AG04450 (cell line): Measurements from ENCODE around the gene CCDC9B. TPM values are rescaled to one million over a fixed set of nuclear protein-coding genes. Genes with fewer than 3 reads are reported as not detected.

Experiments
- CTCF ChIA-PET: fragments of 300-600, 350-600 bp; formaldehyde crosslinking; extraction: SDS; loops from one replicate; lab custom pipeline; 2022; ENCODE audit warnings: antibody characterized with exemption, inconsistent platforms; lab: Charles Lee
- POLR2A ChIA-PET: fragments of 350-600 bp; formaldehyde crosslinking; extraction: SDS; loops from one replicate; lab custom pipeline; 2021; ENCODE audit warnings: antibody characterized with exemption, inconsistent platforms; lab: Yijun Ruan, JAX
- DNase-seq: peaks from one replicate; pipeline ENCODE4 v3.0.0-alpha.2; 2011; ENCODE audit warnings: low read depth, low spot score
- H3K27ac ChIP-seq: one replicate; pipeline ENCODE4 v1.5.1; 2012; ENCODE audit warnings: low read depth, low read length, control low read depth
- H3K27me3 ChIP-seq: one replicate; pipeline ENCODE4 v1.6.0; 2012; ENCODE audit warnings: low read length; ENCODE audit not compliant: control insufficient read depth, insufficient read depth
- H3K4me3 ChIP-seq: 2 replicates; pipeline ENCODE4 v1.5.1; 2011; ENCODE audit warnings: mild to moderate bottlenecking, low read depth, low read length, control low read depth
- H3K9me3 ChIP-seq: 2 replicates; pipeline ENCODE4 v1.5.1; 2012; ENCODE audit warnings: low read length; ENCODE audit not compliant: control insufficient read depth, insufficient read depth
- polyA plus RNA-seq: library from polyadenylated mRNA; depleted of rRNA; stranded (reverse); fragments of >200 nt; gene quantifications from 2 replicates; pipeline ENCODE4 v1.2.3, GENCODE V29; 2011
- TF ChIP-seq, protein P1 (sequence below): IDR thresholded peaks from 2 replicates; pipeline ENCODE4 v1.5.1; 2011; ENCODE audit warnings: low read depth, low read length, control low read depth, inconsistent platforms

Gene CCDC9B
- polyA plus RNA-seq, 1 experiment: 5.5 TPM

DNA sequence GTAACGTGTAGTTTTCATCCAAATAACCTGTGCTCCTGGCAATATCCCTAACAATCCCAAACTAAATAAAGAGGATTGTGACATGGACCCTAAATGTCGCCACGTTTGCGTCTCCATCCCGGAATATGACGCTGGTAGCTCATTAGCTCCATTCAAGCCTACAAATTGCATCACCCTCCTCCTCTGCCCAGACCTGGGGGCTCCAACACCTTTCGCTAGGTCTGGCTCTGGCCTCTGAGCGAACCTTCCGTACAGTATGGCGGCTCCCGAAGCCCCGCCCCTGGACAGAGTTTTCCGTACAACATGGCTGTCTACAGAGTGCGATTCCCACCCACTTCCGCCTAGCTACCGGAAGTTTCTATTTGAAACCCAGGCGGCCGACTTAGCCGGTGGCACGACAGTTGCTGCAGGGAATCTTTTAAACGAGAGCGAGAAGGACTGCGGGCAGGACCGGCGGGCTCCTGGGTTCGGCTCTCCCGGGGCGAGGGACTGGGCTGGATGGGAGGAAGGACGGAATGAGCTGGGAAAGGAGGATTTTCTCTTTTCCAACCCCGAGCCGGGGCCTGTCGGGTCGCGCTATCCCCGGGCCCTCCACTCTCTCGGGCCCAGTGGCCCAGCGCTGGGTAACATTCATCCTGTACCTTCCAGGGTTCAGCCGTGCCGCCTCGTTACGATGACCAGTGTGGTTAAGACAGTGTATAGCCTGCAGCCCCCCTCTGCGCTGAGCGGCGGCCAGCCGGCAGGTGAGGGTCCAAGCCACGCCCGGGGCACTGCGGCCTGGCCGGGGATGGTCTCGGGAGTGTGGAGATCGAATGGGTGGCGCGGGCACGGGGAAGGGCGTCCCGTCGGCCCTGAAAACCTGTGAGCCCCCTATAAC lies 42.1 kb upstream of the CCDC9B start, which contains the start of gene KNSTRN:
KNSTRN (plus strand) TSS at position 142 of the 877 bp plus-strand sequence; CDS start at position 257, 115 bp downstream.
- no peaks in the 10 kb centered on the region; the same call in 1 of the 2 replicates for H3K9me3 ChIP-seq
- peak; percentile 77 for DNase-seq
- CTCF ChIA-PET: interaction anchor here (1.0 to 1.4 kb wide), 6 partner anchors 14 to 166 kb away, joined by 3 to 8 read pairs (median 5); no protein-coding TSS in a partner anchor
- POLR2A ChIA-PET: interaction anchor here (0.5 to 0.7 kb wide), 3 partner anchors 62 to 305 kb away, joined by 3 read pairs; no protein-coding TSS in a partner anchor
- H3K27ac ChIP-seq: peak within 1 kb of the TSS; percentile 31
- H3K4me3 ChIP-seq: peak within 1 kb of the TSS; percentile 88
- TF ChIP-seq, protein P1, sequence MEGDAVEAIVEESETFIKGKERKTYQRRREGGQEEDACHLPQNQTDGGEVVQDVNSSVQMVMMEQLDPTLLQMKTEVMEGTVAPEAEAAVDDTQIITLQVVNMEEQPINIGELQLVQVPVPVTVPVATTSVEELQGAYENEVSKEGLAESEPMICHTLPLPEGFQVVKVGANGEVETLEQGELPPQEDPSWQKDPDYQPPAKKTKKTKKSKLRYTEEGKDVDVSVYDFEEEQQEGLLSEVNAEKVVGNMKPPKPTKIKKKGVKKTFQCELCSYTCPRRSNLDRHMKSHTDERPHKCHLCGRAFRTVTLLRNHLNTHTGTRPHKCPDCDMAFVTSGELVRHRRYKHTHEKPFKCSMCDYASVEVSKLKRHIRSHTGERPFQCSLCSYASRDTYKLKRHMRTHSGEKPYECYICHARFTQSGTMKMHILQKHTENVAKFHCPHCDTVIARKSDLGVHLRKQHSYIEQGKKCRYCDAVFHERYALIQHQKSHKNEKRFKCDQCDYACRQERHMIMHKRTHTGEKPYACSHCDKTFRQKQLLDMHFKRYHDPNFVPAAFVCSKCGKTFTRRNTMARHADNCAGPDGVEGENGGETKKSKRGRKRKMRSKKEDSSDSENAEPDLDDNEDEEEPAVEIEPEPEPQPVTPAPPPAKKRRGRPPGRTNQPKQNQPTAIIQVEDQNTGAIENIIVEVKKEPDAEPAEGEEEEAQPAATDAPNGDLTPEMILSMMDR: no peak
- H3K27me3 ChIP-seq: no peaks in the 10 kb centered on the region

DNA sequence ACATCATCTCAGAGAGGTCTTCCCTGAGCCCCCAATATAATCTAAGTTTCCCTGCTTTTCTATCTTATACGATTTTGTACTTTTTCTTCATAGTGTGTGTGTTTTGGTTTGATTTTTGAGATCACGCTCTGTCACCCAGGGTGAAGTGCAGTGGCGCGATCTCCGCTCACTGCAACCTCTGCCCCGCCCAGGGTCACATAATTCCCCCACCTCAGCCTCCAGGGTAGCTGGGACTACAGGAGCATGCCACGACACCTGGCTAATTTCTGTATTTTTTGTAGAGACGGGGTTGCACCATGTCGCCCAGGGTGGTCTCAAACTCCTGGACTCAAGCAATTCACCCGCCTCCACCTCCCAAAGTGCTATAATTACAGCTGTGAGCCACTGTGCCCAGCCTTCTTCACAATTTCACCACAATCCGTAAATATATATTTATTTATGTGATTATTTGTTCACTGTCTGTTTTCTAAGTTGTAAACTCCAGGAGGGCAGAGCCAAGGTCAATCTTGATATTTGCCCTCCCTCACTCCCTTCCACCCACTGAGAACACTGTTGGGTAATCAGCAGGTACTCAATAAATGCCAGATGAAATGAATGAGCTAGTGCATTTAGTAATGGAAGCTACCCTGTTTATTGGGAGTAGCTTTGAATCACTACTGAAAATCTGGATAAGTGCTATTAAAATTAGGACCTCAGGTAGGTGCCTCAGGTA lies 41.2 kb upstream of the CCDC9B start:
- ChIA-PET POLR2A (interaction anchor here (0.7 kb wide), 2 partner anchors 63 to 137 kb away, joined by 3 read pairs; no protein-coding TSS in a partner anchor), CTCF (interaction anchor here (1.0 to 1.4 kb wide), 5 partner anchors 13 to 107 kb away, joined by 4 to 8 read pairs (median 6); no protein-coding TSS in a partner anchor)
- Histone ChIP-seq H3K27me3 (no peaks in the 10 kb centered on the region), H3K9me3 (no peaks in the 10 kb centered on the region; the same call in 1 of the 2 replicates), H3K4me3 (no peak overlapping the region), H3K27ac (no peak overlapping the region)
- TF ChIP-seq, protein P1: no peak
- DNase-seq: no peak

DNA sequence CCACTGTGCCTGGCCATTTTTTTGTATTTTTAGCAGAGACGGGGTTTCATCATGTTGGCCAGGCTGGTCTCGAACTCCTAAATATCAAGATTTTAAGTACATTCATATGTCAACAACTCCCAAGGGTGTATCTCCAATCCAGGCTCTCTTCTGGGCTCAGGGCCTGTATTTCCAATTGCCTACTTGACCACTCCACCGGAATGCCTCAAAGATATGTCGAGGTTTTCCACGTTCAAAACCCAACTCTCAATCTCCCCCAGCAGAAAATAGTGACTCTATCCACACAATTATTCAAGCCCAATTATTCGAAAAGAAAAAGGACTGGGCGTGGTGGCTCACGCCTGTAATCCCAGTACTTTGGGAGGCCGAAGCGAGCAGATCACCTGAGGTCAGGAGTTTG lies 39.9 kb upstream of the CCDC9B start:
- TF ChIP-seq, protein P1: no peak
- ChIA-PET CTCF (interaction anchor here (1.5 to 1.9 kb wide), 2 partner anchors 12 to 36 kb away, joined by 5 to 11 read pairs; no protein-coding TSS in a partner anchor), POLR2A (interaction anchor here (1.0 to 1.7 kb wide), 2 partner anchors 37 to 41 kb away, joined by 3 to 8 read pairs; no protein-coding TSS in a partner anchor)
- no peaks in the 10 kb centered on the region for H3K27me3 ChIP-seq
- no peaks in the 10 kb centered on the region; the same call in 1 of the 2 replicates for H3K9me3 ChIP-seq
- peak overlapping the region; percentile 80 for H3K27ac ChIP-seq
- H3K4me3 ChIP-seq: no peak overlapping the region
- no peak for DNase-seq

DNA sequence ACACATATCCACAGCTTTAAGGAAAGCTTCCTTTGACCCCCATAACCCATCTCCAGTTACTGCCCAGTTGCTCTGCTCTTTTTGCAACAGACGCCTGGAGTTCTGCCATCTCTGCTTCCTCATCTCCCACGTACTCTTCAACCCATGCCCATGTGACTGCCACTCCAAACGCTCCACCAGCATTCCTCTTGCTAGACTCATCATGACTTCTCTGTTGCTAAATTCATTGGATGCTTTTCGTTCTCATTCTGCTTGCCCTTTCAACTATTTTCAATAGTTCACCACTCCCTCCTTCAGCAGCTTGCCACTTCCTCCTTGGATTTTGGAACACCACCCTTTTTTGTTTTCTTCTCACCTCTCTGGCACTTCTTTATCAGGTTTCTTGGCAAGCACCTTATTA lies 39.1 kb upstream of the CCDC9B start:
- TF ChIP-seq, protein P1: no peak

More for the DNA sequence above, 39.1 kb upstream of the CCDC9B start:
- DNase-seq: peak; percentile 97
- ChIA-PET POLR2A (interaction anchor here (0.6 to 1.7 kb wide), 4 partner anchors 11 to 273 kb away, joined by 3 to 8 read pairs (median 4); no protein-coding TSS in a partner anchor), CTCF (interaction anchor here (1.5 to 1.9 kb wide), 2 partner anchors 11 to 35 kb away, joined by 5 to 11 read pairs; no protein-coding TSS in a partner anchor)
- Histone ChIP-seq H3K27me3 (no peaks in the 10 kb centered on the region), H3K9me3 (no peaks in the 10 kb centered on the region; the same call in 1 of the 2 replicates), H3K4me3 (no peak overlapping the region), H3K27ac (peak overlapping the region; percentile 80)
